GM21717 (cell line): ENCODE measurements around the gene ADRA1B.

Experiments used
- ATAC-seq: cut with Tn5 transposase; IDR thresholded peaks from one replicate; pipeline ENCODE4 v1.9.1; 2021; ENCODE audit warnings: mild to moderate bottlenecking, moderate library complexity; ENCODE audit not compliant: unreplicated experiment

ADRA1B gene

DNA sequence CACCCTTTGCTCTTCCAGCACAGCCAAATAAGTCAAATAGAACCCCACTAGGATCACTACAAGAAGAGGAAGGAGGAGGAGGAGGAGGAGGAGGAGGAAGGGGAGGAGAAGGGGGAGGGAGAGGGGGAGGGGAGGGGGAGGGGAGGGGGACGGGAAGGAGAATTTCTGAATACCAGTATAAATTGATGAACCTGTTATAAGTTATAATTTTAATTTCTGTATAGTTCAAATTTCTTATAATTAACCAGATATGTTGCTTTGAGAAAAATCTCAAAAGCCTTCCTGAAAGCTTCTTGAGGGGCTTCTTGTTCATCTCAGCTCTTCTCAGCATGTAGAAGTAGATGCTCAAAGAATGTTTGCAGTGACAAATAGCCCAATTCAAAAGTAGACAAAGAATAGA, 15.0 kb upstream of the ADRA1B start:
- no peak for ATAC-seq

DNA sequence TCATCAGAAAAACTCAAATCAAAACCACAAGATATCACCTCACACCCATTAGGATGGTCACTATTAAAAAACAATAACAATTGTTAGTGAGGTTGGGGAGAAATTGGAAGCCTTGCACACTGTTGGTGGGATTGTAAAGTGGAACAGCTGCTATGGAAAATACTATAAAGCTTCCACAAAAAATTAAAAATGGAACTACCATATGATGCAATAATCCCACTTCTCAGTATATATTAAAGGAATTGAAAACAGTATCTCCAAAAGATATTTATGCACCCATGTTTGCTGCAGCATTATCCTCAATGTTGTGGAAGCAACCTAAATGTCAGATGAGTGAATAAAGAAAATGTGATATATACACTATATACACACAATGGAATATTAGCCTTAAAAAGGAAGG, 14.5 kb upstream of the ADRA1B start:
- ATAC-seq, result no peak

GRCh38 chr5:159902444-159903121, 13.7 kb upstream of the ADRA1B start:
- ATAC-seq, result no peak

DNA sequence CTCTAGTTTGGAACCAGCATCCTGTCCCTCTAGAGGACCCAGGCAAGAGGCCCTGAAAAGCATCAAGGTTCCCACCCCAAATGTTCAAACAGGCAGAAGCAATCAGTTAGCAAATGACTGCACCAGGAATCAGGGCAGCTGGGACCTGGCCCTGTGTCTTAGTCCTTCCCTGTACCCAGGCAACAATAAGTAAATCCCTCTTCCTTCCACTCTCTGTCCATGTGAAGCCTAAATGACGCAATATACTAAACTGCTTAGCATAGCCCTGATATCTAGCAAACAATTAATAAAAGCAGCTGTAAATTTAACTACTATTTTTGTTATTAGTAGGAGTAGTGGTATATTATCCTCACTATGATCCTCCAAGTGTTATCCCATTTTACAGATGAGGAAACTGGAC, 13.2 kb upstream of the ADRA1B start:
- ATAC-seq, result no peak

- ATAC-seq, result no peak
Observed at GRCh38 chr5:159904874-159905273, 11.4 kb upstream of the ADRA1B start.

DNA sequence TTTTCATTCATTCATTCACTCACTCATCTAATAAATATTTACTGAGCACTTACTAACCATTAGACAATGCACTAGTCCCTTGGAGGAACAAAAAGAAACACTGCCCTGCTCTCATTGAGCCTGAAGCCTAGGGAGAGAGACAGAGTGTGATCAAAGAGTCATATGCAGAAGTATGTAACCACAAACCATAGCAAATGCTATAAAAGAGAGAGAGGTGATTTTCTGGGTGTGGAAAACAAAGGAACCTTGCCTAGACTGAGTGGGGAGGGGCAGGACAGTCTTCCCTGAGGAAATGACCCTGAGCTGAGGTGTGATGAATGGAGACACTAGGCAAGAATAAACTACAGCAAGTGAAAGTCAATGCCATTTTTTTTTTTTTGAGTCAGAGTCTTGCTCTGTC, 10.8 kb upstream of the ADRA1B start:
- ATAC-seq, result no peak

GRCh38 chr5:159906463-159906862, 9.8 kb upstream of the ADRA1B start:
- no peak for ATAC-seq

DNA sequence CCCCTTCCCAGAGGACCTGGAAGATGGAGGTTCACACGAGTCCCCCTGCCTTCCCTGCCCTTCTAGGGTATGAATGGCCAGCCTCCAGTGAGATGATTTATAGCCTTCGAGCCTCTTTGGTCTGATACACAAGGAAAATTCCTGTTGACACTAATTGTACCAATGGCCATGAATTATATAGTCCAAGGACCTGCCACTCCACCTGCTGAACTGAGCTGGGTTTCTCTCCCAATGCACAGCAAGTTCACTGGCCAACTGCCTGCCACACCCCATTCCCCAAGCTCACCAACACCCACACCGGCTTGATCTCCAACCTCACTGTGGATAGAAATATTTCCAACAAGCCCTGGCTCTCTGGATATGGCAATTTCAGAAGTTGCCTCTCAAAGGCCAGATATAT, 9.3 kb upstream of the ADRA1B start:
- ATAC-seq, result no peak

GRCh38 chr5:159907689-159908590, 8.3 kb upstream of the ADRA1B start:
- ATAC-seq, result no peak

DNA sequence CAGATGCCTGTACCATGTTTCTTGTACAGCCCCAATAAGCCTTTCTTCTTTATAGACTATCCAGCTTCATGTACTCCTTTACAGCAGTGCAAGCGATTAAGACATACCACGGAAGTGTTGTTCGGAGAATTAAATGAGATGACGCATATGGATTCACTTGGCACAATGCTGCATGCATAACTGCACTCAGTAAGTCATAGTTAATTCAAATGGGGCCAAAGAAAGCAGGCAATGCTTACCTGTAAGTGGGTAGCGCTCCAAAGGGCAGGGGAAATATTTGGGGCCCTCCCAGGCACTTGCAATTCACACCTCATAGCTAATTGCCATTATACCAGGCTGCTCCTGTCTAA, 7.7 kb upstream of the ADRA1B start:
- no peak for ATAC-seq

DNA sequence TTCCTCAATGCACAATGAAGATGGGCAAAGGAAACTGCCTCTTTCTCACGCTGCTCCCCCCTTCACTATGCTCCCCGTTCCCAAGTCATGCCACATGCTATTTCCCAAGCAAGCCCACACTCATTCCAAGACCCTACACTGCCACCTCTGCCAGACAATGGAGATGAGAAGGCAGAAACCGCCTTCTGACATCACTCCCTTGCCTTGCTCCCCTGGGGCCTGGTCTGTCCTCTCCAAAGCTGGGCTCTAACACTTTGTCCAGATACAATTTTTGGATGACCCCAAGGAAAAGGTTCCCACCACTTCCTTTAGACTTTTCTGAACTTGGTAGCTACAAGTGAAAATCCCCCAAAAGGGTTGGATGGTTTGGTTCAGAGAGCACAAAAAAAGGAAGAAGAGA, 7.2 kb upstream of the ADRA1B start:
- ATAC-seq, result no peak

DNA sequence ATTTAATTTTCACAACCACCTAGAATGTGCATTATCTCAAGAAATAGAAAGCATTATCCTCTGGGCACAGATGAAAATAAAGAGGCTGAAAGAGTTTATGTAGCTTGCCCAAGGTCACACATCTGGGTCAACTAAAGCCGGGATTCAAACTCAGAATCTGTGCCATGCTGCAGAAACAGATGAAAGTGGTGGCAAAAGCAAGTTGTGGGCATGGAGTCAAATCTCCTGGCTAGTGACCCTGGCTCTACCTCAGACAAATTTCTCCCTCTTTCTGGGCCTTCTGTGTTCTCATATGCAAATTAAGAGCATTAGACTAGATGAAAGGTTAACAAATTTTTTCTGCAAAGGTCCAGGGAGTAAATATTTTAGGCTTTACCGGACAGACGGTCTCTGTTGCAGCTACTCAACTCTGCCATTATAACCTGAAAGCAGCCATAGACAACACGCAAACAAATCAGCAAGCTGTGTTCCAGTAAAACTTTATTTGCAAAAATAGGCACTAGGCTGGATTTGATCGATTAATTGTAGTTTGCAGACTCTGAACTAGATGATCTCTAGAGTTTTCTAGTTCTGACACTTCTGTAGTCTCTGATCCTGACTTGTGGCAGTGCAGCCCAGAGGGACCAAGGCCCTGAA, 6.0 kb upstream of the ADRA1B start:
- ATAC-seq, result no peak

DNA sequence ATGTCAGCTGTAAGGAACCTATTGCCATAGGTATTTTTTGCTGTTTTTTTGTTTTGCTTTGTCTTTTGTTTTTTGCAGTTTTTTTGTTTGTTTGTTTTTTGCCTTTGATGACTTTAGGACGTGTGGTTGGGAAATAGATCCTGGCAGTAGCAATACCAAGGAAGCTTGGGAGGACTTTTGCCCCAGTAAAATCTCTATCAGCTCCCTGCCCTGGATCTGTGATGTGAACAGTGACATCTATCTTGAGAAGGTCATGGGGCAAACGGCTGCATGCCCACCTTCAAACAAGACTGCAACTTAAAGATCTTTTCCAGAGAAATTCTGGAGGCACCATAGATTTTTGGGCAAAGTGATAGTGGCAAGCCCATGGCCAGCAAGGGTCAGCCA, 5.4 kb upstream of the ADRA1B start:
- ATAC-seq, result no peak

GRCh38 chr5:159911349-159911748, 4.9 kb upstream of the ADRA1B start:
- ATAC-seq, result no peak

- no peak for ATAC-seq
Observed at GRCh38 chr5:159912033-159912800, 4.1 kb upstream of the ADRA1B start.

GRCh38 chr5:159913048-159913447, 3.2 kb upstream of the ADRA1B start:
- no peak for ATAC-seq

GRCh38 chr5:159913501-159913900, 2.8 kb upstream of the ADRA1B start:
- ATAC-seq, result no peak

GRCh38 chr5:159916841-159917761, 819 bp downstream of the ADRA1B start:
- no peak for ATAC-seq

- ATAC-seq, result no peak
Observed at GRCh38 chr5:159917994-159918393, 1.7 kb downstream of the ADRA1B start.

DNA sequence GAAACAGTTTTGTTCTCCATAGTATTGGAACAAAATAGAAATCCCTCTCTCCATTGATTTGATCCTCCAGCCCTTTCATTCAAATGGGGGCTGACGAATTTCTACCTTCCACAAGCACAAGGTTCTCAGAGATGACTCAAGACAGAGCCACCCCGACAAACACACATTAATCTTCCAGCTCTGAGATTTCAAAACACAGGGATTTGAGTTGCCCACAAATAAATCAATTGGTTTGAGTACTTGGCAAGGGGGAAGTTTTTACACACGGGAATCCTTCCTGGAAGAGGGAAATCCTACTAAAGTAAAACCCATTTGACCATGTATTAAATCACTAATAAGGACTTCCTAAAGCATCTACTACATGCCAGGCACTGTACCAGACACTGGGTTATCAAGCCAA, 5.4 kb downstream of the ADRA1B start:
- ATAC-seq, result no peak
